Kidney epithelial cell (primary cell): ENCODE results near the gene DNMT3L. TPM values are rescaled to one million over a fixed set of nuclear protein-coding genes. Genes with fewer than 3 reads are reported as not detected.

ENCODE experiments used
- DNase-seq: peaks from one replicate; pipeline ENCODE4 v3.0.0-alpha.2; 2010; ENCODE audit warnings: low read depth
- H3K27me3 ChIP-seq: 2 replicates; pipeline ENCODE4 v1.6.0; 2011; ENCODE audit warnings: low read length; ENCODE audit not compliant: control insufficient read depth, insufficient read depth
- H3K36me3 ChIP-seq: 2 replicates; pipeline ENCODE4 v1.5.1; 2011; ENCODE audit warnings: low read length; ENCODE audit not compliant: control insufficient read depth, insufficient read depth
- H3K4me3 ChIP-seq: 2 replicates; pipeline ENCODE4 v1.5.1; 2011; ENCODE audit warnings: low read depth, mild to moderate bottlenecking, control low read depth, low read length
- CTCF ChIP-seq: IDR thresholded peaks from 2 replicates; pipeline ENCODE4 v1.5.1; 2011; ENCODE audit warnings: mild to moderate bottlenecking, moderate library complexity, low read length, control low read depth, inconsistent platforms; ENCODE audit not compliant: insufficient read depth, poor library complexity, severe bottlenecking
- total RNA-seq: library from RNA; depleted of rRNA; stranded (reverse); fragments of >200 nt; gene quantifications from 2 replicates; pipeline ENCODE4 v1.2.3, GENCODE V29; 2015

The DNMT3L gene
- total RNA-seq, 1 donor from 2014 or later = not detected

GRCh38 chr21:44296916-44297315 lies 35.2 kb upstream of the DNMT3L start:
- peaks cover 35% of the 10 kb centered on the region for H3K27me3 ChIP-seq
- no peak for DNase-seq
- H3K36me3 ChIP-seq = no peaks in the 10 kb centered on the region
- TF ChIP-seq CTCF = no peak
- no peak overlapping the region for H3K4me3 ChIP-seq

- peaks cover 41% of the 10 kb centered on the region for H3K27me3 ChIP-seq
- H3K4me3 ChIP-seq = no peak overlapping the region
- DNase-seq = no peak
- no peak for TF ChIP-seq CTCF
- no peaks in the 10 kb centered on the region for H3K36me3 ChIP-seq
Observed at GRCh38 chr21:44296103-44296519, 34.4 kb upstream of the DNMT3L start.

DNA sequence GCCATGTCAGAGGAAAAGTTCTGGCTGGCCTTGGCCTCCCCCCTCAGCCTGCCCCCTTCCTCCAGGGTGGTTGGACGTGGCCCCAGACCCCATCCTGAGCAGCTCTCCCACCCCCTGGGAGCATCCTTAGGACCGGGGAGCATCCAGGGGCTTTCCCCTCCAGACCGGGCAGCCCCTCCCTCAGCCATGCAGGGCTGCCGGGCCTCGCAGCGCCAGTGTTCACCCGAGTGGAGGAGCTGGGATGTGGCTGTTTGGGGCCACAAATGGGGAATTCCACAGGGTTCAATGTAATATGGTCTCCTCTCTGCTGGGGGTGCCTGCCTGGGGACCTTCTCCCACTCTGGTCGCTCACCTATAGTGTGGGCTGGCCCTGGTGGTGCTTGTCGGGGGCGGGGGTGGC lies 33.9 kb upstream of the DNMT3L start:
- peaks cover 45% of the 10 kb centered on the region for H3K27me3 ChIP-seq
- no peak overlapping the region for H3K4me3 ChIP-seq
- no peak for TF ChIP-seq CTCF
- DNase-seq = no peak
- no peaks in the 10 kb centered on the region for H3K36me3 ChIP-seq

GRCh38 chr21:44295163-44295573 lies 33.5 kb upstream of the DNMT3L start:
- Histone ChIP-seq H3K4me3 (no peak overlapping the region), H3K27me3 (peaks cover 47% of the 10 kb centered on the region), H3K36me3 (no peaks in the 10 kb centered on the region)
- TF ChIP-seq CTCF = no peak
- no peak for DNase-seq

GRCh38 chr21:44294391-44295162 lies 32.9 kb upstream of the DNMT3L start:
- H3K27me3 ChIP-seq = peaks cover 50% of the 10 kb centered on the region
- no peak for TF ChIP-seq CTCF
- H3K4me3 ChIP-seq = no peak overlapping the region
- H3K36me3 ChIP-seq = no peaks in the 10 kb centered on the region
- DNase-seq = no peak
